GM12874 (cell line): ENCODE results near the gene SYS1.

ENCODE experiments used
- TF ChIP-seq, protein P1 (sequence below): IDR thresholded peaks from 2 replicates; pipeline ENCODE4 v1.5.1; 2011; ENCODE audit warnings: low read depth, mild to moderate bottlenecking, control low read depth, low read length, moderate library complexity; ENCODE audit not compliant: insufficient read depth

SYS1 gene

DNA sequence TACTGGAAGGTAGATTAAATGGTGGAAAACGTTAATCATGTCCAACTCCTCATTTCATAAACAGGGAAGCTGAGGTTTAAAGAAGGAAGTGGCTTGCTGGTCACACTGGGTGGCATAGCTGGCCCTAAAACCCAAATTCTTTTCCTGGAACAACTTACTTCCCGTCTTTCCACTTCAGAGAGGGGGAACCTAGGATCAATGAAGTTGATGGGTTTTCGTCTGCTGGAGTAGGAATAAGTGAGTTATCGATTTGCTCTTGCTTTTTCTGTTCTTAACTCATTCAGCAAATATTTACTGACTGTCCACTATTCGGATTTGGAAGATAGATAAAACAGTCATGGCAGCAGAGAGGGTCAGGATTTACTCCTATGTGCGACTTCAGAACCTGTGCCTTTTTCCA lies 1.2 kb upstream of the SYS1 start:
- TF ChIP-seq, protein P1, sequence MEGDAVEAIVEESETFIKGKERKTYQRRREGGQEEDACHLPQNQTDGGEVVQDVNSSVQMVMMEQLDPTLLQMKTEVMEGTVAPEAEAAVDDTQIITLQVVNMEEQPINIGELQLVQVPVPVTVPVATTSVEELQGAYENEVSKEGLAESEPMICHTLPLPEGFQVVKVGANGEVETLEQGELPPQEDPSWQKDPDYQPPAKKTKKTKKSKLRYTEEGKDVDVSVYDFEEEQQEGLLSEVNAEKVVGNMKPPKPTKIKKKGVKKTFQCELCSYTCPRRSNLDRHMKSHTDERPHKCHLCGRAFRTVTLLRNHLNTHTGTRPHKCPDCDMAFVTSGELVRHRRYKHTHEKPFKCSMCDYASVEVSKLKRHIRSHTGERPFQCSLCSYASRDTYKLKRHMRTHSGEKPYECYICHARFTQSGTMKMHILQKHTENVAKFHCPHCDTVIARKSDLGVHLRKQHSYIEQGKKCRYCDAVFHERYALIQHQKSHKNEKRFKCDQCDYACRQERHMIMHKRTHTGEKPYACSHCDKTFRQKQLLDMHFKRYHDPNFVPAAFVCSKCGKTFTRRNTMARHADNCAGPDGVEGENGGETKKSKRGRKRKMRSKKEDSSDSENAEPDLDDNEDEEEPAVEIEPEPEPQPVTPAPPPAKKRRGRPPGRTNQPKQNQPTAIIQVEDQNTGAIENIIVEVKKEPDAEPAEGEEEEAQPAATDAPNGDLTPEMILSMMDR: no peak

DNA sequence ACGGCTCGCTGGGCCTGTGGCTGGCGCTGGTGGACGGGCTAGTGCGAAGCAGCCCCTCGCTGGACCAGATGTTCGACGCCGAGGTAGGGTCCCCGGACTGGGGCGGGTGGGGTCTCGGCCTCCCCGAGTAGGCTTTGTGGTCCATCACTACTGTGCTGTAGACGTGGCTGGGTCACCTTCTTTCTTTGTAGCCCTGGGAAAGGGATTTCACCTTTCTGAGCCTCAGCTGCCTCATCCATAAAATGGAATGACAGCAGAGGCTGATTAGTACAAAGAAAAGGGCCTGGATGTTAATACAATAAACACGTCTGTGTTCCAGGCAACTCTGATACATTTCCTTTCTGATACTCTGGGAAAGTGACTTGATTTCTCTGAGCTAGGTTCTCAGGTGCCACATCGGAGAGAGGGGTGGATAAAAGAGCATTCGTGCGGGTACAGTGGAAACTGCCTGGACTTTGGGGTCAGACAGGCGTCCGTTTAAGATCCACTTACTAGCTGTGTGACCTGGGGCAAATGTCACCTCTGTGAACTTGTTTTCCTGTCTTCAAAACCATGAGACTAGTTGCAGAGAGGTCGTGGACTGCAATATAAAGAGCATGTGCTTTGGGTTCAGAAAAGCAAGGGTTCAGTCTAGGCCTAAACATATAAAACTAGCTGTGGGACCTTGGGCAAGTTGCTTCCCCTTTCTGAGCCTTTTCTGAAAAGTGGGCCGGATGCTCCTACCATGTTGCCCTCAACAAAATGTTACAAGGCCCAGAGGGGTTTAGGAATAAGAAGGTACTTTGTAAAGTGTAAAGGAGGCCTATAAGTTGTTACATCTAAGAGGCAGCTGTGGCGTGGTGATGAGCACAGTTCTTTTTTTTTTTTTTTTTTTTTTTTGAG lies 896 bp downstream of the SYS1 start:
- TF ChIP-seq, protein P1: no peak

DNA sequence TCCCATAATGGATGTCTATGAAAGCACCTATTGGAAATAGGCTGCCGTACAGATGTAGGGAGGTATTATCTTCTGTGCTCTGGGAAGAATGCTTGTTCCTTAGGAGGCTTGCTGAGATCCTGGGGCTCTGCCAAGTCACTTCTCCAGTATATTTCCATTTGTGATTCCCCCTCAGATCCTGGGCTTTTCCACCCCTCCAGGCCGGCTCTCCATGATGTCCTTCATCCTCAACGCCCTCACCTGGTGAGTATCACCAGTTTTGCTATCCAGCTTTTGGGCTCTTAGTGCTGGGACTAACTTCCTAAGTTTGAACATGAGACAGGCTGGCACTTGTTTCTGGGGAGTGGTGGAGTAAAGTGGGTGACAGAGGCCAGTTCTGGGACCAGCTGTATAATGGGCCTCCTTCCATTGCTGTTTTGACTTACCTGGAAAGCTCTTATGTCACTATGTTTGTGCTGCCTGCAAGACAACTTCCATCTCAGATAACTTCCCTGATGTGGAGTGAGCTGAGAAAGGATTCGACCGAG lies 2.6 kb downstream of the SYS1 start:
- TF ChIP-seq, protein P1: no peak

DNA sequence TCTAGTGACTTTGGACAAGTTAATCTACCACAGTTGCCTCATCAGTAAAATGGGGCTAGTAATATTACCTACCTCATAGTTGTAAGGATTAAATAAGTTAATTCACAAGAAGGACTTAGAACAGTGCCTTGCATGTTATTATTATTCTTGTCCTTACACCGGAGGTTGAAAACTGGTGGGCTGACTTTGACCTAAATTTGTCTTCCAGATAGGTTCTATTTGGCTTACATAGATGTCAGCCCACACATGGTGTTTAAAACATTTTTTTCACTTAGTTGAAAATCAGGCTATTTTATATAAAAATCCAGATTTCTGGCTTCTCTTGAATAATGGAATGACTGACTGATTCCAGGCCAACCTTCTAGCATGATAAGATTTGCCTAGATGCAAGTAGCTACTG lies 3.2 kb downstream of the SYS1 start:
- TF ChIP-seq, protein P1: no peak

DNA sequence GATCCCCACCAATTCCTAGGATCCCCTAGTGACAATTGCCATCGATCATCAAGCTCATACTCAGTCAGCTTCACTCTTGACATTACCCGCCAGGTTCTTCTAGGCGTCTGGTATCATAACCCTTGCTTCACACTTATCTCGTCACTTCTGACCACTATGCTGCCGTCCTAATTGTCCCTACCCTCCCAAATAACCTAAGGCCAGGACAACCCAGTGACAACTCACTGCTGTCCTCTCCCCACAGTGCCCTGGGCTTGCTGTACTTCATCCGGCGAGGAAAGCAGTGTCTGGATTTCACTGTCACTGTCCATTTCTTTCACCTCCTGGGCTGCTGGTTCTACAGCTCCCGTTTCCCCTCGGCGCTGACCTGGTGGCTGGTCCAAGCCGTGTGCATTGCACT lies 3.7 kb downstream of the SYS1 start:
- TF ChIP-seq, protein P1: no peak

DNA sequence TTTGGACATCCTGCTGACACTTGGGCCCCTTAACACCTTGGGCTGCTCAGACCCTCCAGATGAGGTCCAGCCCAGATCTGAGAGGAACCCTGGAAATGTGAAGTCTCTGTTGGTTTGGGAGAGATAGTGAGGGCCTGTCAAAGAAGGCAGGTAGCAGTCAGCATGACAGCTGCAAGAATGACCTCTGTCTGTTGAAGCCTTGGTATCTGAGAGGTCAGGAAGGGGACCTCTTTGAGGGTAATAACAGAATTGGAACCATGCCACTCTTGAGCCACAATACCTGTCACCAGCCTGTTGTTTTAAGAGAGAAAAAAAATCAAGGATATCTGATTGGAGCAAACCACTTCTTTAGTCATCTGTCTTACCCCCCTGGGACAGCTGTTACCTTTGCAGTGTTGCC lies 4.2 kb downstream of the SYS1 start:
- TF ChIP-seq, protein P1: no peak

DNA sequence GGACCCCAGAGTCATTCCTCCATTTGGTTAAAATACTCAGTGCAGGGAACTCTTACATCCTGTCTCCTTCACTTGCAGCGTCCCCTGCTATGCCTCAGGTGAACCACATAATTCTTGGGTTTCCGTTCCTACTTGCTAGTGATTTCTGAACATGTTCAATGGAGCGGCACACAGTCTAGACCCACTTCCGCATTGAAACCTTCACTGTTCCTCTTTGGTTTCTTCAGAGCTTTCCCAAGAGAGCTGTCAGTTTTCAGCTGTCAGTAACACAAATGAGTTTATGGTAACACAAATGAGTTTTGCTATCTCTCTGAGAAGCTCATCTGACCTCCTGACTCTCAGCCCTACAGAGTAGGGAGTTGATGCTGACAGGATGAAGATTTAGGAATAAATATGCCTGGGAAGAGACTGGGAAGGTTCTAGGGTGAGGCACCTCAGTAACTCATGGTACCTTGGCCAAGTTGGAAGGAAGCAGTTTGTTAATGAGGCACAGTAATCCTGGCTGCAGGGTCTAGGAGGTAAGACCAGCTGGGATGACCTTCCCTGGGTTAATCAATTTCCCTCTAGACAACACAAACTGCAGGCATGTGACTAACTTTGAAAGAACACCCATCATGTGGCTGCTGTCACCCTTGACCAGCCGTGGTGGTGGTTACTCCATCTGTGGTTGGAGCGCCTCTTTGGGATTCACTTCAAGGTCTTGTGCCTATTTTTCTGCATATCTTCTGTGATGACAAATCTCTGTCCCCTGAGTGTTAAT lies 5.4 kb downstream of the SYS1 start:
- TF ChIP-seq, protein P1: no peak
